Spleen (tissue), 7 donors: ENCODE results near the gene BLID.

Experiments used
- POLR2A ChIP-seq, 3 donors: fragments of 450-650 bp; IDR thresholded peaks; one replicate each; pipeline ENCODE4 v1.5.1; 2017; ENCODE audit warnings: antibody characterized with exemption in 3 of 3, mild to moderate bottlenecking in 1 of 3
- TF ChIP-seq, protein P1 (sequence below), 11 experiments: fragments of 200-600 bp in 7 of 11; fragments of 450-650 bp in 4 of 11; sonication (generic) in 4 of 11; IDR thresholded peaks in 8 of 11; conservative IDR thresholded peaks in 3 of 11; 1 replicate in 7 of 11; 2 replicates in 4 of 11; pipeline versions ENCODE4 v1.4.0 to v1.8.0; 2016 to 2021; ENCODE audit warnings: antibody characterized with exemption in 11 of 11, inconsistent platforms in 4 of 11, mild to moderate bottlenecking in 1 of 11
- donor health status: DM: no; HTN: no; CAD: no; lungs with moderate emphysema.
- donor health status: DM: no; HTN: no; CAD: no.
- donor health status: DM: no; HTN: no; CAD: no.

DNA sequence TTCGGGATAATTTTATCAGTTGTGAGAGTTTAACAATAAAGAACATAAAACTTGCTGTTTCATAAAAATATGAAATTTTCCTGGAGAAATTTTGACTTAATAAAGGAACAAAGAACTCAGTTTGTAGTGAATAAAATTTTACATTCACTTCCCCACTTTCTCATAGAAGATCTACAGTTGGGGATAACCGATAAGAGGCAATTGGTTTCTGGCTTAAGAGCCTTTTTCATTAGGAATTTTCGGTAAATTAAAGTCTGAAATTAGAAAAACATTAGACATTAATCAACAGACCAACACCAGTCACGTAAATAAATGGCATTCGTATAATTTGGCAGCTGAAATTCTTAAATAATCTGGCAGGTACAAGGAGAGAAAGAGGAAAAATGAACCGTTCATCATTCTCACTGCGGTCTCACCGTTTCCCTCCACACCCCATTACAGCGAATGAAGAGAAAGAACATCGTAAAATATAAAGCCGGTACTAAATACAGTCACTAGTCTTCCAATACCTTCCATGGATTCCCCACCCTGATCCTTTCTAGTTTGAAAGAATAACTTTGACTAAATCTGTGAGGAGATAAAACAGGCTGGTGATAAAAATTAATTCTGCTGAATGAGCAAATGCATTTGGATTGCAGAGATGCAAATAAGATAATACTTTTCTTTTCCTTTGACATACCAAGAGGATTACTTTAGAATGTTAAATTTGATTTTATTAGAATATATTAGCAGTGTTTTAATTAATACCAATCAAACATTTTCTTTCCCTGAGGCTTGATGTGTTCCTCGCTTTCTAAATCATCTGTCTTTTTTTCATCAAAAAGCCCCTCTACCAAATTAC is 19.5 kb downstream of the BLID start:
- TF ChIP-seq, protein P1, sequence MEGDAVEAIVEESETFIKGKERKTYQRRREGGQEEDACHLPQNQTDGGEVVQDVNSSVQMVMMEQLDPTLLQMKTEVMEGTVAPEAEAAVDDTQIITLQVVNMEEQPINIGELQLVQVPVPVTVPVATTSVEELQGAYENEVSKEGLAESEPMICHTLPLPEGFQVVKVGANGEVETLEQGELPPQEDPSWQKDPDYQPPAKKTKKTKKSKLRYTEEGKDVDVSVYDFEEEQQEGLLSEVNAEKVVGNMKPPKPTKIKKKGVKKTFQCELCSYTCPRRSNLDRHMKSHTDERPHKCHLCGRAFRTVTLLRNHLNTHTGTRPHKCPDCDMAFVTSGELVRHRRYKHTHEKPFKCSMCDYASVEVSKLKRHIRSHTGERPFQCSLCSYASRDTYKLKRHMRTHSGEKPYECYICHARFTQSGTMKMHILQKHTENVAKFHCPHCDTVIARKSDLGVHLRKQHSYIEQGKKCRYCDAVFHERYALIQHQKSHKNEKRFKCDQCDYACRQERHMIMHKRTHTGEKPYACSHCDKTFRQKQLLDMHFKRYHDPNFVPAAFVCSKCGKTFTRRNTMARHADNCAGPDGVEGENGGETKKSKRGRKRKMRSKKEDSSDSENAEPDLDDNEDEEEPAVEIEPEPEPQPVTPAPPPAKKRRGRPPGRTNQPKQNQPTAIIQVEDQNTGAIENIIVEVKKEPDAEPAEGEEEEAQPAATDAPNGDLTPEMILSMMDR (IDR thresholded peaks at IDR 0.05 in 8 of 11, conservative IDR thresholded peaks at IDR 0.05 in 3 of 11), result no peak
- TF ChIP-seq POLR2A (IDR thresholded peaks at IDR 0.05), result no peak
